HepG2 (cell line): ENCODE results near the gene SDC3. TPM values are rescaled to one million over a fixed set of nuclear protein-coding genes. Genes with fewer than 3 reads are reported as not detected.

Experiments used
- BRD4 ChIP-seq: sonication (generic); formaldehyde crosslinking; IDR thresholded peaks from 2 replicates; pipeline ENCODE4 v1.4.0; 2020; ENCODE audit warnings: missing genetic modification reagents
- NR2C2 ChIP-seq: sonication (generic); formaldehyde crosslinking; IDR thresholded peaks from 2 replicates; pipeline ENCODE4 v1.4.0; 2020; ENCODE audit warnings: missing genetic modification reagents, mild to moderate bottlenecking, moderate library complexity, borderline replicate concordance
- SP5 ChIP-seq: IDR thresholded peaks from 2 replicates; pipeline ENCODE4 v1.6.1; 2016; ENCODE audit warnings: low read depth, borderline replicate concordance
- ZBTB21 ChIP-seq: sonication (generic); formaldehyde crosslinking; IDR thresholded peaks from 2 replicates; pipeline ENCODE4 v1.4.0; 2020; ENCODE audit warnings: missing genetic modification reagents
- ZFP91 ChIP-seq: sonication (generic); formaldehyde crosslinking; IDR thresholded peaks from 2 replicates; pipeline ENCODE4 v1.9.0; 2022; ENCODE audit warnings: missing genetic modification reagents, mild to moderate bottlenecking, borderline replicate concordance
- ZMYM2 ChIP-seq: sonication (generic); formaldehyde crosslinking; IDR thresholded peaks from 2 replicates; pipeline ENCODE4 v1.8.0; 2022; ENCODE audit warnings: mild to moderate bottlenecking, missing genetic modification reagents
- ZNF574 ChIP-seq: sonication (generic); formaldehyde crosslinking; IDR thresholded peaks from 2 replicates; pipeline ENCODE4 v1.4.0; 2020; ENCODE audit warnings: missing genetic modification reagents
- ZSCAN22 ChIP-seq: sonication (generic); formaldehyde crosslinking; IDR thresholded peaks from 2 replicates; pipeline ENCODE4 v1.4.0; 2020; ENCODE audit warnings: mild to moderate bottlenecking, missing genetic modification reagents
- polyA plus RNA-seq, 8 experiments: library from polyadenylated mRNA; depleted of rRNA in 3 of 8; stranded (reverse) in 7 of 8; unstranded in 1 of 8; fragments of >200 nt; fragmentation: Illumina TruSeq in 4 of 8; extraction: Trizol in 4 of 8; gene quantifications; 2 replicates each; pipeline versions ENCODE4 v1.2.1 to v1.2.3, GENCODE V29; 2011 to 2016; ENCODE audit warnings: low read depth in 4 of 8, missing spikeins in 1 of 8, mixed read lengths in 1 of 8; ENCODE audit not compliant: insufficient read depth in 1 of 8
- total RNA-seq, 5 experiments: library from RNA; depleted of rRNA; stranded (reverse); fragments of >200 nt; fragmentation: Illumina TruSeq; extraction: Trizol; gene quantifications; 2 replicates each; pipeline ENCODE4 v1.2.3, GENCODE V29; 2016; ENCODE audit warnings: low read depth in 1 of 5

Gene SDC3
- total and polyA plus RNA-seq, 2 of the 13 experiments (the other 11 are each of a cell fraction or from before 2014, with no cell fraction given) = 0.49 to 0.84 TPM

GRCh38 chr1:30929135-30929889 lies 20.8 kb upstream of the SDC3 start (continued):
- TF ChIP-seq ZFP91 (CRISPR knock-in tag) = no peak
- TF ChIP-seq ZSCAN22 (CRISPR knock-in tag) = no peak
- no peak for TF ChIP-seq BRD4 (CRISPR knock-in tag)
- no peak for TF ChIP-seq ZMYM2 (CRISPR knock-in tag)
- TF ChIP-seq ZBTB21 (CRISPR knock-in tag) = no peak
- peak; percentile 43; the same call in 1 of the 2 replicates for TF ChIP-seq NR2C2 (CRISPR knock-in tag)
- no peak for TF ChIP-seq SP5 (CRISPR knock-in tag)
- TF ChIP-seq ZNF574 = 0 out of 2 replicates have a peak, but pooled peaks have one; percentile 17
